Measurements from ENCODE around the gene PTK7.

DNA sequence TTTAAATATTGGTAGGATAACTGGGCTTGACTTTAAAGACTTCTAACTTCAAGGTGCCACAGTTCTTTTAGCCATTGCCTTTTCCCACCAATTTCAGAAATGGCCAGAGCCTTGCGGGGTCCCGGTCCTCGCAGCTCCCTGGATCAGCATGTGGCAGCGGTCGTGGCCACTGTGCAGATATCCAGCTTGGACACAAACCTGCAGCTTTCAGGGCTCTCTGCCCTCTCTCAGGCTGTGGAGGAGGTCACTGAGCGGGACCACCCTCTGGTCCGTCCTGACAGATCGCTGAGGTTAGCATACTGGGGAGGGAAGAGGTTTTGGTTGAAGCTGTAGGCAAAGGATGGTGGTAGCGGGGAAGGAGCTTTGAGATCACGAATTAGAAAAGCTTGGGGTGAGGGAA, 112.3 kb downstream of the PTK7 start:
- TF ChIP-seq POLR2AphosphoS5 (IDR thresholded peaks at IDR 0.05; ENCODE audit: insufficient read depth, low read depth, low read length) (no peak), POLR2A (IDR thresholded peaks at IDR 0.05; ENCODE audit: low read depth, low read length) (no peak), MYC (IDR thresholded peaks at IDR 0.05; ENCODE audit: low read depth, low read length) (no peak), EZH2 (IDR thresholded peaks at IDR 0.05; ENCODE audit: borderline replicate concordance, low read depth, low read length, severe bottlenecking) (no peak), MAX (IDR thresholded peaks at IDR 0.05; ENCODE audit: insufficient read depth, insufficient read length) (no peak)
- TF ChIP-seq, protein P1, sequence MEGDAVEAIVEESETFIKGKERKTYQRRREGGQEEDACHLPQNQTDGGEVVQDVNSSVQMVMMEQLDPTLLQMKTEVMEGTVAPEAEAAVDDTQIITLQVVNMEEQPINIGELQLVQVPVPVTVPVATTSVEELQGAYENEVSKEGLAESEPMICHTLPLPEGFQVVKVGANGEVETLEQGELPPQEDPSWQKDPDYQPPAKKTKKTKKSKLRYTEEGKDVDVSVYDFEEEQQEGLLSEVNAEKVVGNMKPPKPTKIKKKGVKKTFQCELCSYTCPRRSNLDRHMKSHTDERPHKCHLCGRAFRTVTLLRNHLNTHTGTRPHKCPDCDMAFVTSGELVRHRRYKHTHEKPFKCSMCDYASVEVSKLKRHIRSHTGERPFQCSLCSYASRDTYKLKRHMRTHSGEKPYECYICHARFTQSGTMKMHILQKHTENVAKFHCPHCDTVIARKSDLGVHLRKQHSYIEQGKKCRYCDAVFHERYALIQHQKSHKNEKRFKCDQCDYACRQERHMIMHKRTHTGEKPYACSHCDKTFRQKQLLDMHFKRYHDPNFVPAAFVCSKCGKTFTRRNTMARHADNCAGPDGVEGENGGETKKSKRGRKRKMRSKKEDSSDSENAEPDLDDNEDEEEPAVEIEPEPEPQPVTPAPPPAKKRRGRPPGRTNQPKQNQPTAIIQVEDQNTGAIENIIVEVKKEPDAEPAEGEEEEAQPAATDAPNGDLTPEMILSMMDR (IDR thresholded peaks at IDR 0.05; ENCODE audit: extremely low read depth in 1 of 2, insufficient read depth in 1 of 2, low read depth in 1 of 2, low read length in 2 of 2), result no peak
